ENCODE data around the gene VAMP2. TPM values are rescaled to one million over a fixed set of nuclear protein-coding genes. Genes with fewer than 3 reads are reported as not detected.

VAMP2 gene
- total and polyA plus RNA-seq, 4 donors = 33.9 to 76.2 (median 45.8) TPM

DNA sequence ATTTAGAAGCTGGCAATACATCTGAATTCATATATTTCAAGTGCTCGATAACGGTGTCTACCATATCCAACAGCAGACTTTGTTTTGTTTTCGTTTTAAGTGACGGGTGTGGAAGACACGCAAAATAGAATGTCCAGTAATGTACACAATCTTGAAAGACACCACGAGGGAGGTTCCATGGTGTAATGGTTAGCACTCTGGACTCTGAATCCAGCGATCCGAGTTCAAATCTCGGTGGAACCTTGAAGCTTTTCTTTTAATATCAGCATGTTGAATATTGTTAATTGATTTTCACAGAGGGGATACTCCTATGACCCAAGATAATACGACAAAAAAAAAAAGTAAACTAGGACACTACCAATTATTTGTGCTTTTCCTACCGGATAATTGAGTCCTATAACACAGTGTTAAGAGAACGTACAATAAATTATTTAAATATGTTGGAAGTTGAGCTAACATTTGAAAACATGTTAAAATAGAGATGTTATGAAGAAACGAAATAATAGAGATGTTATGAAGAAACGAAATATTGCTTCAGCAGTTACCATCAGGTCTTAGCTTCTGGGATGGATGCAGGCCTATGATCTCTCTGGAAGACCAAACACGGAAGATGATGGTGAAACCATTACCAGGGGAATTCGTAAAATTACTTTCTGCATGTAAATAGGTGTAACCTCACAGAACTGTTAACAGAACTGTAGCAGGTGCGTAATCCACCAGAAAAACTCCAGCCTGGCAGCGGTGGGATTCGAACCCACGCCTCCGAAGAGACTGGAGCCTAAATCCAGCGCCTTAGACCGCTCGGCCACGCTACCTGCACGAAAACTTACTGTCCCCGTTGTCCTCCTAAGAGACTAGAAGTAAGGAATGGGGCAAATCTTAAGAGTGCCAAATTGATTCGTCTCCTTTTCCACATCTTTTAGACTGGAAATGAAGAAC lies 42.9 kb downstream of the VAMP2 start:
- Histone ChIP-seq H3K27ac (ENCODE audit: low read depth in 1 of 2, low read length in 1 of 2) (peak overlapping the region in 1 of 2 donors; percentile 38), H3K27me3 (ENCODE audit: control insufficient read depth in 3 of 3, insufficient read depth in 3 of 3, low read length in 2 of 3) (peaks cover 0 to 63% (median 48%) of the 10 kb centered on the region in 3 donors), H3K4me3 (no peak overlapping the region), H3K36me3 (ENCODE audit: control insufficient read depth in 4 of 4, insufficient read depth in 4 of 4, low read length in 4 of 4) (no peaks in the 10 kb centered on the region), H3K4me1 (ENCODE audit: control insufficient read depth in 5 of 5, insufficient read depth in 5 of 5, low read length in 5 of 5) (peaks cover 0 to 53% (median 29%) of the 10 kb centered on the region in 5 donors), H3K9ac (ENCODE audit: insufficient read depth in 1 of 2, low read length in 2 of 2) (peak overlapping the region in 1 of 2 donors; percentile 81), H3K9me3 (ENCODE audit: control insufficient read depth in 4 of 4, insufficient read depth in 3 of 4, low read length in 3 of 4) (no peaks in the 10 kb centered on the region)
- WGBS, 2 donors = 0 to 1% methylated on average over 28 of the region's 28 CpGs
- peak; percentile 40 for ATAC-seq (ENCODE audit: insufficient read depth, low FRiP score)
- TF ChIP-seq, protein P1, sequence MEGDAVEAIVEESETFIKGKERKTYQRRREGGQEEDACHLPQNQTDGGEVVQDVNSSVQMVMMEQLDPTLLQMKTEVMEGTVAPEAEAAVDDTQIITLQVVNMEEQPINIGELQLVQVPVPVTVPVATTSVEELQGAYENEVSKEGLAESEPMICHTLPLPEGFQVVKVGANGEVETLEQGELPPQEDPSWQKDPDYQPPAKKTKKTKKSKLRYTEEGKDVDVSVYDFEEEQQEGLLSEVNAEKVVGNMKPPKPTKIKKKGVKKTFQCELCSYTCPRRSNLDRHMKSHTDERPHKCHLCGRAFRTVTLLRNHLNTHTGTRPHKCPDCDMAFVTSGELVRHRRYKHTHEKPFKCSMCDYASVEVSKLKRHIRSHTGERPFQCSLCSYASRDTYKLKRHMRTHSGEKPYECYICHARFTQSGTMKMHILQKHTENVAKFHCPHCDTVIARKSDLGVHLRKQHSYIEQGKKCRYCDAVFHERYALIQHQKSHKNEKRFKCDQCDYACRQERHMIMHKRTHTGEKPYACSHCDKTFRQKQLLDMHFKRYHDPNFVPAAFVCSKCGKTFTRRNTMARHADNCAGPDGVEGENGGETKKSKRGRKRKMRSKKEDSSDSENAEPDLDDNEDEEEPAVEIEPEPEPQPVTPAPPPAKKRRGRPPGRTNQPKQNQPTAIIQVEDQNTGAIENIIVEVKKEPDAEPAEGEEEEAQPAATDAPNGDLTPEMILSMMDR (IDR thresholded peaks at IDR 0.05; ENCODE audit: control extremely low read depth, extremely low read depth) = no peak
- DNase-seq = peak; percentile 91 to 99 (median 98)

GRCh38 chr17:8118769-8119580 lies 43.8 kb downstream of the VAMP2 start:
- H3K9ac ChIP-seq (ENCODE audit: insufficient read depth in 1 of 2, low read length in 2 of 2) = peak overlapping the region in 1 of 2 donors; percentile 81
- no peaks in the 10 kb centered on the region for H3K36me3 ChIP-seq (ENCODE audit: control insufficient read depth in 4 of 4, insufficient read depth in 4 of 4, low read length in 4 of 4)
- TF ChIP-seq, protein P1 (IDR thresholded peaks at IDR 0.05; ENCODE audit: control extremely low read depth, extremely low read depth) = peak; percentile 36
- H3K27ac ChIP-seq (ENCODE audit: low read depth in 1 of 2, low read length in 1 of 2) = peak overlapping the region; percentile 47 to 68
- H3K9me3 ChIP-seq (ENCODE audit: control insufficient read depth in 4 of 4, insufficient read depth in 3 of 4, low read length in 3 of 4) = no peaks in the 10 kb centered on the region
- WGBS, 2 donors = 0 to 1% methylated on average over 38 of the region's 38 CpGs
- peak overlapping the region; percentile 42 for H3K4me3 ChIP-seq
- ATAC-seq (ENCODE audit: insufficient read depth, low FRiP score) (peak; percentile 68), DNase-seq (peak; percentile 89 to 97 (median 95))
- peaks cover 0 to 63% (median 48%) of the 10 kb centered on the region in 3 donors for H3K27me3 ChIP-seq (ENCODE audit: control insufficient read depth in 3 of 3, insufficient read depth in 3 of 3, low read length in 2 of 3)
- peaks cover 0 to 45% (median 21%) of the 10 kb centered on the region in 5 donors for H3K4me1 ChIP-seq (ENCODE audit: control insufficient read depth in 5 of 5, insufficient read depth in 5 of 5, low read length in 5 of 5)

GRCh38 chr17:8117980-8118768 lies 44.6 kb downstream of the VAMP2 start, which contains the start of gene ALOXE3:
TSS of gene ALOXE3 (minus strand) at chr17:8118514. CDS start at chr17:8117990, 524 bp downstream.
- Histone ChIP-seq H3K4me1 (ENCODE audit: control insufficient read depth in 5 of 5, insufficient read depth in 5 of 5, low read length in 5 of 5) (peaks cover 0 to 37% (median 13%) of the 10 kb centered on the region in 5 donors), H3K27me3 (ENCODE audit: control insufficient read depth in 3 of 3, insufficient read depth in 3 of 3, low read length in 2 of 3) (peaks cover 0 to 57% (median 42%) of the 10 kb centered on the region in 3 donors), H3K27ac (ENCODE audit: low read depth in 1 of 2, low read length in 1 of 2) (peak within 1 kb of the TSS; percentile 47 to 68), H3K9me3 (ENCODE audit: control insufficient read depth in 4 of 4, insufficient read depth in 3 of 4, low read length in 3 of 4) (no peaks in the 10 kb centered on the region), H3K4me3 (peak within 1 kb of the TSS; percentile 42), H3K36me3 (ENCODE audit: control insufficient read depth in 4 of 4, insufficient read depth in 4 of 4, low read length in 4 of 4) (no peaks in the 10 kb centered on the region), H3K9ac (ENCODE audit: insufficient read depth in 1 of 2, low read length in 2 of 2) (peak within 1 kb of the TSS in 1 of 2 donors; percentile 81)
- TF ChIP-seq, protein P1 (IDR thresholded peaks at IDR 0.05; ENCODE audit: control extremely low read depth, extremely low read depth) = no peak
- ATAC-seq (ENCODE audit: insufficient read depth, low FRiP score) = peak; percentile 8
- WGBS, 2 donors = 1% methylated on average over 33 of the region's 33 CpGs
- DNase-seq = peak in 1 of 3 donors; percentile 26
